Transverse colon (tissue), 4 donors: Measurements from ENCODE around the gene FOXP2. TPM values are rescaled to one million over a fixed set of nuclear protein-coding genes. Genes with fewer than 3 reads are reported as not detected.

Experiments
- DNase-seq: peaks from one replicate; pipeline ENCODE4 v3.0.0-alpha.2; 2019
- H3K27ac ChIP-seq, 4 donors: fragments of 200-600 bp; sonication (generic); 2 replicates each; pipeline ENCODE4 v1.5.1; 2016 to 2018; ENCODE audit warnings: inconsistent platforms in 4 of 4
- H3K27me3 ChIP-seq: fragments of 200-600 bp; sonication (generic); 2 replicates; pipeline ENCODE4 v1.5.1; 2017; ENCODE audit warnings: inconsistent platforms
- H3K36me3 ChIP-seq, 4 donors: fragments of 200-600 bp; sonication (generic); 2 replicates each; pipeline ENCODE4 v1.5.1; 2017 to 2019; ENCODE audit warnings: inconsistent platforms in 4 of 4
- H3K4me1 ChIP-seq, 4 donors: fragments of 200-600 bp; sonication (generic); 2 replicates each; pipeline ENCODE4 v1.5.1; 2017 to 2020; ENCODE audit warnings: inconsistent platforms in 4 of 4
- H3K4me3 ChIP-seq, 4 donors: fragments of 200-600 bp; sonication (generic); 1 replicate in 1 of 4; 2 replicates in 3 of 4; pipeline versions ENCODE4 v1.5.1 to v1.6.1; 2017 to 2019; ENCODE audit warnings: inconsistent platforms in 4 of 4
- H3K9me3 ChIP-seq, 2 donors: fragments of 200-600 bp; sonication (generic); 2 replicates each; pipeline ENCODE4 v1.5.1; 2017 to 2019; ENCODE audit warnings: inconsistent platforms in 2 of 2
- EP300 ChIP-seq: sonication (generic); formaldehyde crosslinking; IDR thresholded peaks from one replicate; pipeline ENCODE4 v1.6.1; 2017; ENCODE audit warnings: antibody characterized with exemption, low read depth
- POLR2A ChIP-seq: fragments of 450-650 bp; IDR thresholded peaks from one replicate; pipeline ENCODE4 v1.6.1; 2016; ENCODE audit warnings: antibody characterized with exemption, mild to moderate bottlenecking, moderate library complexity
- POLR2AphosphoS5 ChIP-seq, 3 donors: sonication (generic); formaldehyde crosslinking; IDR thresholded peaks; one replicate each; pipeline ENCODE4 v1.6.1; 2016; ENCODE audit warnings: antibody characterized with exemption in 3 of 3
- WGBS, 2 donors: methylation state at CpG; one replicate each; pipeline ENCODE4 v1.1.5; 2018; ENCODE audit warnings: low coverage in 1 of 2; 5-methylcytosine and 5-hydroxymethylcytosine counted together
- in situ Hi-C, 4 donors: fragments of 200-750 bp; cut with MboI; loops; one replicate each; pipeline versions ENCODE4 v1.15.0 to v1.15.1; 2017; ENCODE audit warnings: low sequenced_read_pairs in 3 of 4, low pct_ligation_motif_present in 1 of 4, low pct_unique_long_range_greater_than_20kb in 1 of 4
- intact Hi-C: fragments of 100-400 bp; cut with DNase I; formaldehyde crosslinking; loops from one replicate; pipeline ENCODE4 v1.15.1; 2023; ENCODE audit warnings: low total_unique reads
- total RNA-seq, 4 donors: library from RNA; depleted of rRNA; stranded (reverse); fragments of >200 nt; gene quantifications; one replicate each; pipeline ENCODE4 v1.1.0, GENCODE V29; 2016
- TF ChIP-seq, protein P1 (sequence below), 5 experiments: fragments of 200-600 bp in 3 of 5; fragments of 450-650 bp in 2 of 5; sonication (generic) in 3 of 5; IDR thresholded peaks; 1 replicate in 2 of 5; 2 replicates in 3 of 5; pipeline ENCODE4 v1.5.1; 2016 to 2017; ENCODE audit warnings: antibody characterized with exemption in 5 of 5, inconsistent platforms in 3 of 5, mild to moderate bottlenecking in 2 of 5, moderate library complexity in 1 of 5

Gene FOXP2
- total RNA-seq, 4 donors from 2014 or later: 20.5 to 102 (median 34.0) TPM

- H3K4me3 ChIP-seq: no peak overlapping the region
- no peaks in the 10 kb centered on the region for H3K9me3 ChIP-seq
- no peaks in the 10 kb centered on the region for H3K36me3 ChIP-seq
- intact Hi-C loops: no loop called here
- H3K27me3 ChIP-seq: no peaks in the 10 kb centered on the region
- no peak for DNase-seq
- H3K27ac ChIP-seq: no peak overlapping the region
- TF ChIP-seq POLR2A: no peak
- TF ChIP-seq POLR2AphosphoS5 (IDR thresholded peaks at IDR 0.05): no peak
- TF ChIP-seq, protein P1, sequence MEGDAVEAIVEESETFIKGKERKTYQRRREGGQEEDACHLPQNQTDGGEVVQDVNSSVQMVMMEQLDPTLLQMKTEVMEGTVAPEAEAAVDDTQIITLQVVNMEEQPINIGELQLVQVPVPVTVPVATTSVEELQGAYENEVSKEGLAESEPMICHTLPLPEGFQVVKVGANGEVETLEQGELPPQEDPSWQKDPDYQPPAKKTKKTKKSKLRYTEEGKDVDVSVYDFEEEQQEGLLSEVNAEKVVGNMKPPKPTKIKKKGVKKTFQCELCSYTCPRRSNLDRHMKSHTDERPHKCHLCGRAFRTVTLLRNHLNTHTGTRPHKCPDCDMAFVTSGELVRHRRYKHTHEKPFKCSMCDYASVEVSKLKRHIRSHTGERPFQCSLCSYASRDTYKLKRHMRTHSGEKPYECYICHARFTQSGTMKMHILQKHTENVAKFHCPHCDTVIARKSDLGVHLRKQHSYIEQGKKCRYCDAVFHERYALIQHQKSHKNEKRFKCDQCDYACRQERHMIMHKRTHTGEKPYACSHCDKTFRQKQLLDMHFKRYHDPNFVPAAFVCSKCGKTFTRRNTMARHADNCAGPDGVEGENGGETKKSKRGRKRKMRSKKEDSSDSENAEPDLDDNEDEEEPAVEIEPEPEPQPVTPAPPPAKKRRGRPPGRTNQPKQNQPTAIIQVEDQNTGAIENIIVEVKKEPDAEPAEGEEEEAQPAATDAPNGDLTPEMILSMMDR (IDR thresholded peaks at IDR 0.05): no peak
- no peak for TF ChIP-seq EP300
- H3K4me1 ChIP-seq: no peaks in the 10 kb centered on the region
- in situ Hi-C loops: no loop called here
Measured at GRCh38 chr7:114647518-114647917, 232.9 kb downstream of the FOXP2 start.

- Histone ChIP-seq H3K9me3 (no peaks in the 10 kb centered on the region), H3K27ac (no peak overlapping the region), H3K4me1 (no peaks in the 10 kb centered on the region), H3K36me3 (no peaks in the 10 kb centered on the region), H3K4me3 (no peak overlapping the region), H3K27me3 (no peaks in the 10 kb centered on the region)
- intact Hi-C loops (no loop called here), in situ Hi-C loops (no loop called here)
- TF ChIP-seq POLR2AphosphoS5 (IDR thresholded peaks at IDR 0.05): no peak
- DNase-seq: no peak
Measured at GRCh38 chr7:114648117-114648516, 233.5 kb downstream of the FOXP2 start.

DNA sequence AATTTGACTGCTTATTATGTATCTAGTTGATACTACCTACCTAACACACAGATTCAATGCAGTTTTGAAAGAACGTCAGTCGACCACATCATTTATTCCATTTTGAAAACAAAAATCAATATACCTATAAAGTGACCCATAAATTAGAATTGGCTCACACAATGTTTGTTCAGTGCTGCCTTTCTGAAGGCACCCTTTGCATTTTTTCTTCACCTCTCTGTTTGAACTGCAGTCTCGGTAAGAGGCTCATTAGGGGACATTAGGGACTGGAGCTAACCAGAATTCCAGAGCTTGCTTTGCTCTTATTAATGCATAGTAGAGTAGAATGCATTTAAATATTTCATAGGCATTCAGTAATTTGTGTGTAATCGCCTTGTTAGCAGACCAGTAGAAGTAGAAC is 234.1 kb downstream of the FOXP2 start:
- TF ChIP-seq, protein P1 (IDR thresholded peaks at IDR 0.05): no peak
- TF ChIP-seq POLR2AphosphoS5 (IDR thresholded peaks at IDR 0.05): no peak
- no peak for TF ChIP-seq POLR2A
- no peak for TF ChIP-seq EP300
- no peak overlapping the region for H3K4me3 ChIP-seq
- H3K4me1 ChIP-seq: no peaks in the 10 kb centered on the region
- H3K27me3 ChIP-seq: no peaks in the 10 kb centered on the region
- no peaks in the 10 kb centered on the region for H3K9me3 ChIP-seq
- WGBS, 2 donors: 85 to 88% methylated on average over 4 of the region's 4 CpGs
- intact Hi-C loops (no loop called here), in situ Hi-C loops (no loop called here)
- no peak overlapping the region for H3K27ac ChIP-seq
- no peaks in the 10 kb centered on the region for H3K36me3 ChIP-seq
- no peak for DNase-seq

DNA sequence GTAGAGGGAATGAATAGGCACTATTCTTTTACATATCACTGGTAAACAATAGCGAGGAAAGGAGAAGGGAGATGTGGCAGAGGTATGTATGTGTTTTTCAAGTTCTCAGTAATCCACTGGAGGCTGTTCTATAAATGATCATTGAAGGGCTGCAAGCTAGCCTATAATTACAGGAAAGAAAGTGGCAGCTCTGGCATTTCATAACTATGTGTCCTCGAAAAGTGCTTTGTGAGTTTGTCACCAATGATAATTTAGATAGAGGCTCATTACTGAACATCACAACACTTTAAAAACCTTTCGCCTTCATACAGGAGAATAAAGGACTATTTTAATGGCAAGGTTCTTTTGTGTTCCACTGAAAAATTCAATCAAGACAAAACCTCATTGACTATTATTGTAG is 235.1 kb downstream of the FOXP2 start:
- no peaks in the 10 kb centered on the region for H3K4me1 ChIP-seq
- intact Hi-C loops: no loop called here
- no peak overlapping the region for H3K27ac ChIP-seq
- H3K4me3 ChIP-seq: no peak overlapping the region
- in situ Hi-C loops: loop anchor here in 2 of 4 donors (25.0 kb wide), 2 partner anchors 412 to 562 kb away; no protein-coding TSS in a partner anchor
- DNase-seq: no peak
- no peaks in the 10 kb centered on the region for H3K27me3 ChIP-seq
- 87 to 89% methylated on average over 3 of the region's 3 CpGs for WGBS, 2 donors
- H3K36me3 ChIP-seq: no peaks in the 10 kb centered on the region
- H3K9me3 ChIP-seq: no peaks in the 10 kb centered on the region
- TF ChIP-seq POLR2A: no peak
- TF ChIP-seq, protein P1 (IDR thresholded peaks at IDR 0.05): no peak
- no peak for TF ChIP-seq POLR2AphosphoS5 (IDR thresholded peaks at IDR 0.05)
- TF ChIP-seq EP300: no peak

- no peaks in the 10 kb centered on the region for H3K36me3 ChIP-seq
- no peaks in the 10 kb centered on the region for H3K4me1 ChIP-seq
- H3K27me3 ChIP-seq: no peaks in the 10 kb centered on the region
- H3K27ac ChIP-seq: no peak overlapping the region
- DNase-seq: no peak
- TF ChIP-seq POLR2AphosphoS5 (IDR thresholded peaks at IDR 0.05): no peak
- TF ChIP-seq EP300: no peak
- no peak for TF ChIP-seq POLR2A
- TF ChIP-seq, protein P1 (IDR thresholded peaks at IDR 0.05): no peak
- H3K9me3 ChIP-seq: no peaks in the 10 kb centered on the region
- intact Hi-C loops: no loop called here
- in situ Hi-C loops: loop anchor here in 2 of 4 donors (25.0 kb wide), 2 partner anchors 413 to 563 kb away; no protein-coding TSS in a partner anchor
- H3K4me3 ChIP-seq: no peak overlapping the region
Measured at GRCh38 chr7:114650491-114650890, 235.9 kb downstream of the FOXP2 start.
